ENCODE results near the gene RIMBP2.

The RIMBP2 gene

GRCh38 chr12:130640496-130640895 is 75.6 kb downstream of the RIMBP2 start:
- Histone ChIP-seq H3K27ac (replicated peaks) (no peak overlapping the region), H3K4me3 (replicated peaks; ENCODE audit: insufficient read depth, low read length) (no peak overlapping the region), H3K27me3 (ENCODE audit: insufficient read depth, poor library complexity, severe bottlenecking) (no peaks in the 10 kb centered on the region)
- TF ChIP-seq SPI1 (IDR thresholded peaks at IDR 0.05; ENCODE audit: borderline replicate concordance, low read depth), result no peak
- TF ChIP-seq GABPA (IDR thresholded peaks at IDR 0.05; ENCODE audit: low read depth), result no peak
- no peak for TF ChIP-seq POLR2AphosphoS5 (IDR thresholded peaks at IDR 0.05; ENCODE audit: low read depth)
- DNase-seq (ENCODE audit: low read depth in 1 of 2, low spot score in 1 of 2), result no peak

GRCh38 chr12:130639476-130640424 is 76.3 kb downstream of the RIMBP2 start:
- DNase-seq (ENCODE audit: low read depth in 1 of 2, low spot score in 1 of 2), result no peak
- TF ChIP-seq CTCF (IDR thresholded peaks at IDR 0.05; ENCODE audit: insufficient read depth, low read length), result no peak
- TF ChIP-seq POLR2AphosphoS5 (IDR thresholded peaks at IDR 0.05; ENCODE audit: low read depth), result no peak
- TF ChIP-seq REST (IDR thresholded peaks at IDR 0.05; ENCODE audit: insufficient replicate concordance, low read depth), result no peak
- no peak for TF ChIP-seq SPI1 (IDR thresholded peaks at IDR 0.05; ENCODE audit: borderline replicate concordance, low read depth)
- no peak for TF ChIP-seq GABPA (IDR thresholded peaks at IDR 0.05; ENCODE audit: low read depth)
- H3K4me3 ChIP-seq (replicated peaks; ENCODE audit: insufficient read depth, low read length), result no peak overlapping the region
- no peaks in the 10 kb centered on the region for H3K27me3 ChIP-seq (ENCODE audit: insufficient read depth, poor library complexity, severe bottlenecking)
- no peak overlapping the region for H3K27ac ChIP-seq (replicated peaks)

GRCh38 chr12:130636370-130636769 is 79.7 kb downstream of the RIMBP2 start:
- H3K27me3 ChIP-seq (ENCODE audit: insufficient read depth, poor library complexity, severe bottlenecking), result no peaks in the 10 kb centered on the region
- DNase-seq (ENCODE audit: low read depth in 1 of 2, low spot score in 1 of 2), result no peak
- H3K27ac ChIP-seq (replicated peaks), result no peak overlapping the region
- no peak overlapping the region for H3K4me3 ChIP-seq (replicated peaks; ENCODE audit: insufficient read depth, low read length)
- TF ChIP-seq SPI1 (IDR thresholded peaks at IDR 0.05; ENCODE audit: borderline replicate concordance, low read depth) (no peak), GABPA (IDR thresholded peaks at IDR 0.05; ENCODE audit: low read depth) (no peak), POLR2AphosphoS5 (IDR thresholded peaks at IDR 0.05; ENCODE audit: low read depth) (no peak), CTCF (IDR thresholded peaks at IDR 0.05; ENCODE audit: insufficient read depth, low read length) (no peak), REST (IDR thresholded peaks at IDR 0.05; ENCODE audit: insufficient replicate concordance, low read depth) (no peak)

- Histone ChIP-seq H3K27me3 (ENCODE audit: insufficient read depth, poor library complexity, severe bottlenecking) (no peaks in the 10 kb centered on the region), H3K4me3 (replicated peaks; ENCODE audit: insufficient read depth, low read length) (no peak overlapping the region), H3K27ac (replicated peaks) (no peak overlapping the region)
- DNase-seq (ENCODE audit: low read depth in 1 of 2, low spot score in 1 of 2), result no peak
- no peak for TF ChIP-seq REST (IDR thresholded peaks at IDR 0.05; ENCODE audit: insufficient replicate concordance, low read depth)
- TF ChIP-seq GABPA (IDR thresholded peaks at IDR 0.05; ENCODE audit: low read depth), result no peak
- no peak for TF ChIP-seq SPI1 (IDR thresholded peaks at IDR 0.05; ENCODE audit: borderline replicate concordance, low read depth)
- TF ChIP-seq POLR2AphosphoS5 (IDR thresholded peaks at IDR 0.05; ENCODE audit: low read depth), result no peak
- TF ChIP-seq CTCF (IDR thresholded peaks at IDR 0.05; ENCODE audit: insufficient read depth, low read length), result no peak
Observed at GRCh38 chr12:130634866-130635265, 81.2 kb downstream of the RIMBP2 start.

Measured in HL-60 (cell line).